CD4-positive, alpha-beta T cell (primary cell): ENCODE data around the gene DLX6. TPM values are rescaled to one million over a fixed set of nuclear protein-coding genes. Genes with fewer than 3 reads are reported as not detected.

ENCODE experiments used
- ATAC-seq: fragments of 200-7000 bp; cut with Tn5 transposase; one replicate; pipeline ENCODE4 v1.10.0; 2022; ENCODE audit warnings: mild to moderate bottlenecking; ENCODE audit not compliant: poor library complexity
- CTCF ChIA-PET: fragments of 350-600 bp; sonication (Branson Sonifier 250); formaldehyde crosslinking; loops from one replicate; lab custom pipeline; 2021; ENCODE audit warnings: antibody characterized with exemption, inconsistent platforms; lab: Charles Lee
- POLR2A ChIA-PET: fragments of 350-600 bp; sonication (Branson Sonifier 250); formaldehyde crosslinking; loops from one replicate; lab custom pipeline; 2021; ENCODE audit warnings: antibody characterized with exemption, inconsistent platforms; lab: Charles Lee
- DNase-seq, 14 experiments: peaks; one replicate each; pipeline ENCODE4 v3.0.0-alpha.2; 2013 to 2020; ENCODE audit warnings: mixed read lengths in 2 of 14
- H3K27ac ChIP-seq, 2 donors: one replicate each; pipeline versions ENCODE4 v1.5.1 to v1.7.0; 2013; ENCODE audit warnings: low read length in 2 of 2, low read depth in 1 of 2, mild to moderate bottlenecking in 1 of 2
- H3K27me3 ChIP-seq, 2 experiments: 1 replicate in 1 of 2; 2 replicates in 1 of 2; pipeline versions ENCODE4 v1.6.1 to v1.7.0; 2013; ENCODE audit warnings: low read length in 2 of 2, control low read depth in 1 of 2, mild to moderate bottlenecking in 1 of 2, moderate library complexity in 1 of 2; ENCODE audit not compliant: insufficient read depth in 2 of 2, control insufficient read depth in 1 of 2
- H3K36me3 ChIP-seq: one replicate; pipeline ENCODE4 v1.6.1; 2013; ENCODE audit warnings: low read length, control low read depth; ENCODE audit not compliant: insufficient read depth
- H3K4me1 ChIP-seq: one replicate; pipeline ENCODE4 v1.6.1; 2013; ENCODE audit warnings: low read length, control low read depth; ENCODE audit not compliant: insufficient read depth
- H3K4me3 ChIP-seq: one replicate; pipeline ENCODE4 v1.5.1; 2013; ENCODE audit warnings: mild to moderate bottlenecking, low read length, moderate library complexity
- H3K9me3 ChIP-seq, 2 experiments: 1 replicate in 1 of 2; 2 replicates in 1 of 2; pipeline versions ENCODE4 v1.6.1 to v1.7.0; 2013; ENCODE audit warnings: low read length in 2 of 2, mild to moderate bottlenecking in 2 of 2, control low read depth in 1 of 2, moderate library complexity in 1 of 2; ENCODE audit not compliant: control insufficient read depth in 1 of 2, insufficient read depth in 1 of 2
- H3K27ac Mint-ChIP-seq: one replicate; pipeline ENCODE4 v1.8.0; 2020; ENCODE audit warnings: mixed read lengths
- H3K27me3 Mint-ChIP-seq: one replicate; pipeline ENCODE4 v1.8.0; 2021; ENCODE audit warnings: mixed read lengths
- H3K36me3 Mint-ChIP-seq: one replicate; pipeline ENCODE4 v1.8.0; 2021; ENCODE audit warnings: low read depth, mixed read lengths
- H3K4me1 Mint-ChIP-seq: one replicate; pipeline ENCODE4 v1.8.0; 2021; ENCODE audit warnings: low read depth, mixed read lengths
- H3K4me3 Mint-ChIP-seq: one replicate; pipeline ENCODE4 v1.8.0; 2020; ENCODE audit warnings: mild to moderate bottlenecking, mixed read lengths
- H3K9me3 Mint-ChIP-seq: one replicate; pipeline ENCODE4 v1.8.0; 2020; ENCODE audit warnings: mixed read lengths
- intact Hi-C, 2 experiments: fragments of 100-400 bp; cut with DNase I in 1 of 2; cut with micrococcal nuclease in 1 of 2; formaldehyde crosslinking; loops; one replicate each; pipeline versions ENCODE4 v1.15.1 to v1.9.0; 2023 to 2025; cut with DNase I, micrococcal nuclease
- total RNA-seq, 174 experiments: library from RNA in 2 of 174; stranded (reverse) in 2 of 174; gene quantifications; one replicate each; pipeline ENCODE4 v1.2.3 and lab custom pipeline; 2021 to 2026
- TF ChIP-seq, protein P1 (sequence below): fragments of 200-600 bp; IDR thresholded peaks from one replicate; pipeline ENCODE4 v1.8.0; 2022; ENCODE audit warnings: antibody characterized with exemption, mild to moderate bottlenecking

DLX6 gene
- total RNA-seq, 2 experiments from 2014 or later, result not detected

DNA sequence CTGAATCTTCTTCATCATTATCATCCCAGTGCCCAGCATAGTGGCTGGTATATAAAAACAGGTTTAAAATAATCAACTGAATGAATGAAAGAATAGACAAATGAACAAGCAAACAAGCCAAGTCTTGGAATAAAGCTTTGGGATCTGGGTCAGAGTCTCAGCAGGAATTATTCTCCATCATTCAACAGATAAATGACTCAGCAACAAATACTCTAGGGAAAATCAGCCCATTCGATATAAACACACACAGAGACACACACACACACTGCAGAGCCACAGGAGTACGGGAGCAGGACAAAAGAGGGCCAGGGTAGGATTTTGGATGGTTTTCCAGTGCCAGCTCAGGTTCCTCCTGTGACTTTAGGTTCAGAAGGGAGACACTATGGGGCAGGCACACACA is 29.2 kb upstream of the DLX6 start:
- no peaks in the 10 kb centered on the region for H3K36me3 ChIP-seq
- ATAC-seq (no peak), DNase-seq (no peak)
- Mint-ChIP-seq H3K36me3 (no peaks in the 10 kb centered on the region), H3K4me1 (no peaks in the 10 kb centered on the region), H3K4me3 (no peak overlapping the region), H3K9me3 (no peaks in the 10 kb centered on the region), H3K27ac (no peak overlapping the region), H3K27me3 (peaks cover 71% of the 10 kb centered on the region)
- intact Hi-C loops, result no loop called here
- POLR2A ChIA-PET, result no interaction called here
- TF ChIP-seq, protein P1, sequence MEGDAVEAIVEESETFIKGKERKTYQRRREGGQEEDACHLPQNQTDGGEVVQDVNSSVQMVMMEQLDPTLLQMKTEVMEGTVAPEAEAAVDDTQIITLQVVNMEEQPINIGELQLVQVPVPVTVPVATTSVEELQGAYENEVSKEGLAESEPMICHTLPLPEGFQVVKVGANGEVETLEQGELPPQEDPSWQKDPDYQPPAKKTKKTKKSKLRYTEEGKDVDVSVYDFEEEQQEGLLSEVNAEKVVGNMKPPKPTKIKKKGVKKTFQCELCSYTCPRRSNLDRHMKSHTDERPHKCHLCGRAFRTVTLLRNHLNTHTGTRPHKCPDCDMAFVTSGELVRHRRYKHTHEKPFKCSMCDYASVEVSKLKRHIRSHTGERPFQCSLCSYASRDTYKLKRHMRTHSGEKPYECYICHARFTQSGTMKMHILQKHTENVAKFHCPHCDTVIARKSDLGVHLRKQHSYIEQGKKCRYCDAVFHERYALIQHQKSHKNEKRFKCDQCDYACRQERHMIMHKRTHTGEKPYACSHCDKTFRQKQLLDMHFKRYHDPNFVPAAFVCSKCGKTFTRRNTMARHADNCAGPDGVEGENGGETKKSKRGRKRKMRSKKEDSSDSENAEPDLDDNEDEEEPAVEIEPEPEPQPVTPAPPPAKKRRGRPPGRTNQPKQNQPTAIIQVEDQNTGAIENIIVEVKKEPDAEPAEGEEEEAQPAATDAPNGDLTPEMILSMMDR, result no peak
- H3K4me3 ChIP-seq, result no peak overlapping the region
- H3K9me3 ChIP-seq, result peaks cover 0 to 4% of the 10 kb centered on the region in 2 experiments
- H3K4me1 ChIP-seq, result no peaks in the 10 kb centered on the region
- no peak overlapping the region for H3K27ac ChIP-seq
- H3K27me3 ChIP-seq, result peaks cover 0 to 16% of the 10 kb centered on the region in 2 experiments
- CTCF ChIA-PET, result no interaction called here

GRCh38 chr7:96977445-96977844 is 27.9 kb upstream of the DLX6 start:
- ChIA-PET CTCF (no interaction called here), POLR2A (no interaction called here)
- Histone ChIP-seq H3K4me1 (no peaks in the 10 kb centered on the region), H3K4me3 (no peak overlapping the region), H3K27ac (no peak overlapping the region), H3K9me3 (peaks cover 0 to 4% of the 10 kb centered on the region in 2 experiments), H3K36me3 (no peaks in the 10 kb centered on the region), H3K27me3 (peaks cover 0 to 19% of the 10 kb centered on the region in 2 experiments)
- Mint-ChIP-seq H3K27me3 (peaks cover 67% of the 10 kb centered on the region), H3K27ac (no peak overlapping the region), H3K9me3 (peaks cover 2% of the 10 kb centered on the region), H3K4me3 (no peak overlapping the region), H3K36me3 (no peaks in the 10 kb centered on the region), H3K4me1 (no peaks in the 10 kb centered on the region)
- ATAC-seq (no peak), DNase-seq (no peak)
- intact Hi-C loops, result no loop called here
- TF ChIP-seq, protein P1, result no peak

DNA sequence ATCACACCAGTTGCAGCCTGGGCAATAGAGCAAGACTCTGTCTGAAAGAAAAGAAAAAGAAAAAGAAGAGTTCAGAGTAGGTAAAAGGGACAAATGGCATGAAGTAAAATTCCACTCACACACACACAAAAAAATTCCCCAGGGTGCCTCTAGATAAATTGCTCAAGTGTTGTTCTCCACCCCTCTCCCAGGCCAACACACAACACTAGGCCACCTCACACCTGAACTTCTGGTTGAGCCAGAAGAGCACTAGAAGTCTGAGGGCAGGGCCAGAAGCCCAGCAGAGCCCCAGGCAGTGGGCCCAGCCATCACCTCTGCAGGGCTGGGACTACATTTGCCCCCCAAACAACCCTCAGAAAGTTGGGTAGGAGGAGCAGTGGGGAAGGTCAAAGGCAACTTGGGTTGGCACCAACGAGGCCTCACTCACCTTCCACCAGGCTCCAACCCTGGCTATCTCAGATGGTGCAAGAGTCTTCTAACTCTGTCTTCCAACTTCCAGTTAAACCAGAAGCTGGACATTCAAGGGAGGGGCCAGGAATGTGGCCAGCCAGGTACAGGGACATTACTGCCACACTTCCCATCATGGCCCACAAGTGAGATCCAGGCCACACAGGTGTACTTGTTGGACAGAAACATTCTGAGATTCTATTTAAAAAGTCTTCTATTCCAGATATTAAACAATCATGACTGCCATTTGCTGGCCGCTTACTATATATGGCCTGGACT is 25.6 kb upstream of the DLX6 start:
- ChIA-PET CTCF (no interaction called here), POLR2A (no interaction called here)
- no peak for DNase-seq
- H3K9me3 ChIP-seq, result peaks cover 0 to 4% of the 10 kb centered on the region in 2 experiments
- Mint-ChIP-seq H3K4me1 (no peaks in the 10 kb centered on the region), H3K36me3 (no peaks in the 10 kb centered on the region), H3K27ac (no peak overlapping the region), H3K27me3 (peaks cover 68% of the 10 kb centered on the region), H3K9me3 (peaks cover 2% of the 10 kb centered on the region), H3K4me3 (no peak overlapping the region)
- no peaks in the 10 kb centered on the region for H3K36me3 ChIP-seq
- no peaks in the 10 kb centered on the region for H3K4me1 ChIP-seq
- intact Hi-C loops, result no loop called here
- ATAC-seq, result no peak
- no peak overlapping the region for H3K27ac ChIP-seq
- TF ChIP-seq, protein P1, result no peak
- no peak overlapping the region for H3K4me3 ChIP-seq
- peaks cover 0 to 19% of the 10 kb centered on the region in 2 experiments for H3K27me3 ChIP-seq
